ENCODE measurements around the gene MED12L.

DNA sequence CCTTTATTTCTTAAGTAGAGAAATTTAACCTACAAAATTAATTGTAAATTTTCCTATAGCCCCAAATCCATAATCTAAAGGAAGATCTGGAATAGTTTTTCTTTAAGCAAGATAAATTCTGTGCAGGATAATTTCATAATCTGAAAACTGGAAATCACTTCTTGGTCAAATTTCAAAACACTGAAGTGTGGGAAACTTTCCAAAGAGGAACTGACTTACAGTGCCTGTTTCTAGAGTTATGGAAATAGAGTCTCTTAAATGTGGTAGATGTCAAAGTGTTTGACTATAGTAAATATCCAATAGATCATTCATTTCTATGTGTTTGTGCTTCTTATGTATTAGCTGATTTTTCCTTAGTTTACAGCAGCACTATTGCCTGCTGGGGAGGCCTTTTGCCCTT is 245.4 kb downstream of the MED12L start:
- TF ChIP-seq POLR2AphosphoS5 (IDR thresholded peaks at IDR 0.05; ENCODE audit: borderline replicate concordance, low read depth, low read length) (no peak), EZH2 (IDR thresholded peaks at IDR 0.05) (no peak)

All from SK-N-MC (cell line).